Measurements from ENCODE around the gene APBA2. TPM values are rescaled to one million over a fixed set of nuclear protein-coding genes. Genes with fewer than 3 reads are reported as not detected.

APBA2 gene
- total RNA-seq, 1 donor from 2014 or later = 51.4 TPM

DNA sequence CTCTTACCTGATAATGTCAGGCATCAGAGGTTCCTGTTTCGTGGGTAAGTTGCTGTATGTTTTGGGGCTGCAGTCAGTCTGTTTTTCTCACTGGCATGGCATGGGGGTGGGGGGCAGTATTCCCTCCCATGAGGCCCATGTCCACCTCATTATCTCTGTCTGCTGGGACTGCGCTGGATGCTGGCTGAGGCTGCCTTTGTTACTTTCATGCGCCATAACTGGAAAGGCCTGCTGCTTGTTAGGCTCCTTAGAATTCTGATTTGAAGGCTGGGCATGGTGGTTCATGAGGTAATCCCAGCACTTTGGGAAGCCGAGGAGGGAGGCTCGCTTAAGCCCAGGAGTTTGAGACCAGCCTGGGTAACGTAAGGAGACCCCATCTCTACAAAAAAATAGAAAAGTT is 9.8 kb downstream of the APBA2 start:
- no peaks in the 10 kb centered on the region for H3K27me3 ChIP-seq (ENCODE audit: control insufficient read depth, insufficient read depth, low read length)
- no peaks in the 10 kb centered on the region for H3K36me3 ChIP-seq (ENCODE audit: control insufficient read depth, insufficient read depth, low read length)
- TF ChIP-seq, protein P1, sequence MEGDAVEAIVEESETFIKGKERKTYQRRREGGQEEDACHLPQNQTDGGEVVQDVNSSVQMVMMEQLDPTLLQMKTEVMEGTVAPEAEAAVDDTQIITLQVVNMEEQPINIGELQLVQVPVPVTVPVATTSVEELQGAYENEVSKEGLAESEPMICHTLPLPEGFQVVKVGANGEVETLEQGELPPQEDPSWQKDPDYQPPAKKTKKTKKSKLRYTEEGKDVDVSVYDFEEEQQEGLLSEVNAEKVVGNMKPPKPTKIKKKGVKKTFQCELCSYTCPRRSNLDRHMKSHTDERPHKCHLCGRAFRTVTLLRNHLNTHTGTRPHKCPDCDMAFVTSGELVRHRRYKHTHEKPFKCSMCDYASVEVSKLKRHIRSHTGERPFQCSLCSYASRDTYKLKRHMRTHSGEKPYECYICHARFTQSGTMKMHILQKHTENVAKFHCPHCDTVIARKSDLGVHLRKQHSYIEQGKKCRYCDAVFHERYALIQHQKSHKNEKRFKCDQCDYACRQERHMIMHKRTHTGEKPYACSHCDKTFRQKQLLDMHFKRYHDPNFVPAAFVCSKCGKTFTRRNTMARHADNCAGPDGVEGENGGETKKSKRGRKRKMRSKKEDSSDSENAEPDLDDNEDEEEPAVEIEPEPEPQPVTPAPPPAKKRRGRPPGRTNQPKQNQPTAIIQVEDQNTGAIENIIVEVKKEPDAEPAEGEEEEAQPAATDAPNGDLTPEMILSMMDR (IDR thresholded peaks at IDR 0.05; ENCODE audit: insufficient read depth, low read length, poor library complexity, severe bottlenecking) = no peak
- no peak overlapping the region for H3K4me3 ChIP-seq (ENCODE audit: low read depth, low read length)
- no peak for DNase-seq (ENCODE audit: low read depth)

DNA sequence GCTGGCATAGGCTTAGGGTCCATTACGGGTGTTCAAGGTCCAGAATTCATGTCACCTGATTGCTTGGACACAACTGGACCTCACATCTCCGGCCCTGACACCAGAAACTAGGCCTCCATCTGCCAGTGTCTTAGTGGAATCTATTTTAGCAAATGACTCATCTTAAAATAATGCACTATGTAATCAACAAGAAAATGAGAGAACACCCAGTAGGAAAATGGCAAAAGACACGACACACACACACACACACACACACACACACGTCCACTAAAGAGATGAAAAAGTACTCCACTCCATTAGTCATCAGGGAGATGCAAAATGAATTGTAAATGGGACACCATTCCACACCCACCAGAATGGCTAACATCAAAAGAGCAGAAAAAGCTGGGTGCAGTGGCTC is 11.2 kb downstream of the APBA2 start:
- TF ChIP-seq, protein P1 (IDR thresholded peaks at IDR 0.05; ENCODE audit: insufficient read depth, low read length, poor library complexity, severe bottlenecking) = no peak
- H3K4me3 ChIP-seq (ENCODE audit: low read depth, low read length) = no peak overlapping the region
- peak; percentile 44 for DNase-seq (ENCODE audit: low read depth)
- H3K36me3 ChIP-seq (ENCODE audit: control insufficient read depth, insufficient read depth, low read length) = no peaks in the 10 kb centered on the region
- no peaks in the 10 kb centered on the region for H3K27me3 ChIP-seq (ENCODE audit: control insufficient read depth, insufficient read depth, low read length)

DNA sequence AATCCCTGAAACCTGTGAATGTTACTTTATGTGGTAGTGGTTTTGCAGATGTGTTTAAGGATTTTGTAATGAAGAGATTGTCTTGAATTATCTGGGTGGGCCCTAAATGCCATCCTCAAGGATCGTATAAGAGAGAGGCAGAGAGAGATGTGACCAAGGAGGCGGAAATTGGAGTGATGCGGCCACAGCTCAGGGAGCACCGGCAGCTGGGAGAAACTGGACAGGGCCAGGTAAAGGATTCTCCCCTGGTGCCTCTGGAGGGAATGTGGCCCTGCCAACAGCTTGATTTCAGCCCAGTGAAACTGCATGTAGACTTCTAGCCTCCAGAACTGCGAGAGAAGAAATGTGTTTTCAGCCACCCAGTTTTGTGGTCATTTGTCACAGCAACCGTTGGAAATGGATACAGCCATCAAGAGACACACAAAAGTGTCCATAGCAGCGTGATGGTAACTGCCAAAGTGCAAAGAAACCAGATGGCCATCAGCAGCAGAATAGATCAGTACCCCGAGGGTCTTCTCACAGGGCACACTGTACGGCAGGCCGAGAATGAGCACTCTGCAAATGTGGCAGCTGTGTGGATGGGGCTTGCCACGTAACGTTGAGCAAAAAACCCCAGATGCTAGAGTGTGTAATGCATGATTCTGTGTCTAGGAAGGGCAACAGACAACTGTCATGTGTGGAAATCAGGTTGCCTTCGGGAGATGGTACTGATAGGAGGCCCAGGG is 12.2 kb downstream of the APBA2 start:
- TF ChIP-seq, protein P1 (IDR thresholded peaks at IDR 0.05; ENCODE audit: insufficient read depth, low read length, poor library complexity, severe bottlenecking) = no peak
- Histone ChIP-seq H3K4me3 (ENCODE audit: low read depth, low read length) (no peak overlapping the region), H3K27me3 (ENCODE audit: control insufficient read depth, insufficient read depth, low read length) (no peaks in the 10 kb centered on the region), H3K36me3 (ENCODE audit: control insufficient read depth, insufficient read depth, low read length) (no peaks in the 10 kb centered on the region)
- no peak for DNase-seq (ENCODE audit: low read depth)

DNA sequence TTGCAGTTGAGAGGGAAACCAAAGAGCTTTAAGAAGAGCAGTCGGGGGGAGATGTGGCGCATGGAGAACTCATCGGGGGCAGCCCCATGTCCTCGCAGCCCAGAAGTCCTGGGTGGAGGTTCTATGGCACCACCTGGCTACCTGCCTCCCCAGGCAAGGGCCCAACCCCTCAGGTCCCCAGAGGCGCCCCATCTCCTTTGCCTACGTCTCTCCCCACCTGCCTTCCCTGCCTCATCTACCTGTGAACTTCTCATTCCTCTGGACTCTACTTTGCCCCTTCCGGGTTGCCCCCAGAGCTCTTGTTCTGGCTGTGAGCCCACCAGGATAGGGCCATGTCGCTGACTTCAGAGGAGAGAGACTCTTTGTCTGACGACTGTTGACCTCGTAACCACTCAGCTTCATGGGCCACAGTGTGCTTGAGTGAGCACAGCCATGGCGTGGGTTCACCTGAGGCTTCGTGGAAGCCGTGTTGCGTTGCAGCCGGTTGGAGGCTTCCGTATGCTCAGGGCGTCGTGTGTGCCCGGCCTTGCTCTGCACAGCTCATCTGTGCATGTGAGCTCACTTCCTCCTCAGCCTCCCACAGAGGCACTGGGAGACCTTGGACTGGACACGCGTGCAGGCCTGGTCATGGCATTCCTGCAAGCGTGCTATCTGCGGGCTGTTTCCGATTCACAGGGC is 13.4 kb downstream of the APBA2 start:
- Histone ChIP-seq H3K4me3 (ENCODE audit: low read depth, low read length) (no peak overlapping the region), H3K27me3 (ENCODE audit: control insufficient read depth, insufficient read depth, low read length) (no peaks in the 10 kb centered on the region), H3K36me3 (ENCODE audit: control insufficient read depth, insufficient read depth, low read length) (no peaks in the 10 kb centered on the region)
- DNase-seq (ENCODE audit: low read depth) = no peak
- TF ChIP-seq, protein P1 (IDR thresholded peaks at IDR 0.05; ENCODE audit: insufficient read depth, low read length, poor library complexity, severe bottlenecking) = no peak

DNA sequence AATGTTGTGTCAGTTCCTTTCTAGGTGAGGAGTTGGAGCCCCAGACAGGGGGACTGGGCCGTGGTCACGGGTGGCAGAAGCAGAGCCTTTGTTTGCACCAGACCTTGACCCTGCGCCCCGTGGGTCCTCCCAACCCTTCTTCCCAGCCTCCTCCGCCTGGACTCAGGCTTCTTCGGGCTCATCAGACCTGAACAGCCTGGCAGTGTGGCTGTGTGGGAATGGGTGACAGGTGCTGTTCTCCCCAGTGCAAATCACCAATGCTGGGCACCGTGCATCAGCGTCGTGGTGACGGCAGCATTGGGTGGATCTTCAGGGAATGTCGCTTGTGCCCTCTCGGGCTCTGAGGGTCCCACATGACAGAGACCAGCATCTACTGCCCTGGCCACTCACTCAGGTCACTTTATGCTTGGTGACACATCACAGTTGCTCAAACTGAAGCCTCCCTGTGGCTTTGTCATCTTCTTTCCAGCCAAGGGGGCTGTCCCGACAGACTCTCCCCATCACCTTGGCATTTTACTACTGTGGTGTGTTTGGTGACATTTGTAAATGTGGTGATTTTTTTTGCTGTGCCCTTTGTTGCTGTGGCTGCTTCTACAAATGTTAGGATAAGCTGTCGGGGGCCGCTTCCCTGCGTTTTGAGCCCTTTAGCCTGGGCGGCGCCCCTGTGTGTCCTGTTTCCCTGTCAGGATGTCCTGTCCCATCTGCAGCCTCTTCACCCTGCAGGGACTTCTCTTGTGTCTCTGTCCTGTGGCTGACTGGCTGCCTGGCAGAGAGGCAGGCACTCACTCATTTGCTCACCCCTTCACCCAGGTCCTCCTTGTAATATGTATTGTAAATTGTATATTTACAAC is 14.5 kb downstream of the APBA2 start:
- TF ChIP-seq, protein P1 (IDR thresholded peaks at IDR 0.05; ENCODE audit: insufficient read depth, low read length, poor library complexity, severe bottlenecking) = no peak
- DNase-seq (ENCODE audit: low read depth) = no peak
- Histone ChIP-seq H3K27me3 (ENCODE audit: control insufficient read depth, insufficient read depth, low read length) (no peaks in the 10 kb centered on the region), H3K36me3 (ENCODE audit: control insufficient read depth, insufficient read depth, low read length) (no peaks in the 10 kb centered on the region), H3K4me3 (ENCODE audit: low read depth, low read length) (no peak overlapping the region)
